Mesenteric fat pad (tissue), 1 donor: Measurements from ENCODE around the gene HIPK2. TPM values are rescaled to one million over a fixed set of nuclear protein-coding genes. Genes with fewer than 3 reads are reported as not detected.
"Not testable (repeated sequence)": the region's sequence is repeated elsewhere in the genome, so short reads cannot be mapped to it uniquely, and the experiment has no call there.

Experiments
- DNase-seq: peaks from one replicate; pipeline ENCODE4 v3.0.0-alpha.2; 2020; ENCODE audit warnings: low spot score
- total RNA-seq: library from RNA; stranded (reverse); fragmentation: NEBNext Ultra II Directional; extraction: Animal tissue kit (Norgen Biotek cat#: 25700); gene quantifications from one replicate; pipeline ENCODE4 v1.2.1, GENCODE V29; 2021
- donor health status: DM: yes; HTN: yes; CAD: no.

The HIPK2 gene
- total RNA-seq, 1 donor from 2014 or later, result 217 TPM

GRCh38 chr7:139571651-139572050 is 206.1 kb downstream of the HIPK2 start:
- DNase-seq, result peak; percentile 47

DNA sequence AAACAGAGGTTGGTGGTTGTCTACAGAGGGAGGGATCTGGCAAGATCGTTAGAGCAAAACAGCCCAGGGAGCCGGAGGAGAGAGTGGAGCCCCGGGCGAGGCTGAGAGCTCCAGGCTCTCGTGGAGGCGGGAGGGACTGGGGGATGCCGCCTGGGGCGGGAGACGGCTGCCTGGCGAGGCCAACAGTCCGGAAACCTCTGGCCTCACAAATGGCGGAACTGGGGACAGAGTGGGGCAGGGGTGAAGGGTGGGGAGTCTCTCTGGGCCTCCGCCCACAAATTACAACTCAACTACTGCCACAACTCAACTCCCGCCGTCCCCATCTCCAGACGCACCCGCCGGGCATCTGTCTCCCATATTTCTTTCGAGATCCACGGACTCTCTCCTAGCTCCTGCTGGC is 206.6 kb downstream of the HIPK2 start:
- DNase-seq, result peak; percentile 88

- no peak for DNase-seq
Measured at GRCh38 chr7:139570626-139571025, 207.2 kb downstream of the HIPK2 start.

GRCh38 chr7:139570119-139570518 is 207.7 kb downstream of the HIPK2 start:
- peak; percentile 47 for DNase-seq

GRCh38 chr7:139568813-139569490 is 208.8 kb downstream of the HIPK2 start:
- peak; percentile 45 for DNase-seq

DNA sequence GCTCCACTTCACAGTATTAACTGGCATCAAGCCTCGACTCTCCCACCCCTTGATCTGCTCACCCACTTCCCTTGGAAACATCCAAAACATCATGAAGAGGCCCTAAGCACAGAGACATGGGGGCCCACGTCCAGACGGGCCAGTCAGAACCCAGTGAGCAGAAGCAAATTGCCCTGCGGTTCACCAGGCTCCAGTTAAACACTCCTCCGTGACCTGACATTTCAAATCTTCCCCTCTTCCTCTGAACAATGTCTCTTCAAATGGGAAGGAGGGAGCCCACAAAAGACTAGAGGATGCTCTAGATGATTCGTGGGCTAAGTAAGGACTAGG is 209.5 kb downstream of the HIPK2 start:
- DNase-seq, result peak; percentile 35

DNA sequence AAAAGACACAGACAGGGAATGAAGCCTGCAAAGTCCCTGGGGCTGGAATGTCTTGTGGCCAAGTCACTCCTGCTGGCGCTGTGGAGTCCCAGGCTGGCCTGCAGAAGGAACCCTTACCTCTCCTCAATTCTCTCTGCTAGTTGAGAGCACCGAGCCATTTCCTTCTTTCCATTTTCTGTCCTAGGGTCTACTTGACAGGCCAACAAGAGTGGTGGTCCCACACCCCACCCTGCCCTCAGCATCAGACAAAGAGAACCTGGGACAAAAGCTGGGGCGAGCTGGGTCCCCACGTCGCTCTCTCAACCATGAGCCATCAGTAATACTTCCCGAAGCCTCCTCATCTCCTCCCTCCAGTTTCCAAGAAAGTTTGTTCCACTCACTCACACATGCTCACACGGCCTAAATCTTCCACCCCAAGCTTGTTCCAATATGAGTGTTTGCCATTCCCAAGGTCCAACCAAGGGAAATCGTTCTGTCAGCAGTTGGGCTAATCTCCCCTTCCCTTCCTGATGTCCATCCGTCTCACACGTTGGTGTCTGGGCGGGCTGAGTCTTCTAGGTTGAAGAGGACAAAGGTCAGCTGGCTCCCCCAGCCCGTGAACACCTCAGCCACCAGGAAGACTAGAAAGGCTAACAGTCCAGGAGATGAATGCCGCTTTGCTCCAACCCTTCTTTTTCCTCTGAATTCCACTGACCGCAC is 210.0 kb downstream of the HIPK2 start:
- DNase-seq, result peak; percentile 57

GRCh38 chr7:139566736-139567646 is 210.8 kb downstream of the HIPK2 start:
- peak; percentile 57 for DNase-seq

- DNase-seq, result peak; percentile 65
Measured at GRCh38 chr7:139566075-139566474, 211.7 kb downstream of the HIPK2 start.

DNA sequence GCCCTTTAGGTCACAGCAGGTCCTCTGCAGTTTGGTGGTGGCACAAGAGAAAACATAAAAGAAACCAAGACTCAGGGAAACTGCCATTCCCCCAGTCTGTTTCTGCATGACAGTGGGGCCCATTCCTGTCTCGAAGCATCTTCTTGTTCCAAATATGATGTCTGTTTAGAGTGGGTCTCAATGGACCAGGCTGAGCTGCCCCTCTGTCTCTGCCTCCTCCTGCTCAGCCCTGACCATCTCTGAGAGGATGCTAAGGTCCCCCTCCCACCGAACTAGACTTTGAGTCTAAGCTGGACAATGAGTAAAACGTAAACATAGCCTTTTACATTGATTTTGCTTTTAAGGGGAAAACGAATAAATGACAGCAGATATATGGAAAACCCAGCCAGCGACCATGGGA is 213.9 kb downstream of the HIPK2 start:
- no peak for DNase-seq

DNA sequence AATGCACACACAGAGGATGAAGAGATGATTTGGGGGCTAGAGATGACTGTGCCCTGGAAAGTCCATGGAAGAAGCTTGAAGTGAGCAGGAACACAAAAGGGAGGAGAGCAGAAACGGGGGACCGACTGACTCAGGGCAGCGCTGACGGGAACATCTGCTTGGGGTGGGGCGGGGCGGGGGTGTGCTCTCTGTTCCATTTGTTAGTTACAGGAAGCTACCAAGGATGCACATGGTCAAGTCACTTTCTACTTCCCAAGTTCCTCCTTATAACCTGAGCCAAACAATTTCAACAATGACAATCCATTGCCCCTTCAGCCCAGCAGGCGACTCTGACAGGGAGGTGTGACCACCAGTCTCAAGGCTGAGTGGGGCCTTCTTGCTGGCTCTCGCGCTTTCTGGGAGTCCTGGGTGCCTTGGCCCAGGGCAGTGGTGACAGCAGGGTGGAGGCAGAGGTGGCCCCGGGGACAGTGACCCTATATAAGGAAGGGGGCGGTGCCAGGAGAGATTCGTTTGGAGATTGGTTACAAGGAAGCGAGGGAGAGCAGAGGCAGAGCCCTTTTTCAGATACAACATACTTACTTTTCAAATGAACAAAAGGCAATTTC is 214.7 kb downstream of the HIPK2 start:
- peak; percentile 76 for DNase-seq

- no peak for DNase-seq
Measured at GRCh38 chr7:139562491-139562890, 215.3 kb downstream of the HIPK2 start.

- DNase-seq, result peak; percentile 85
Measured at GRCh38 chr7:139560678-139561077, 217.1 kb downstream of the HIPK2 start.

- peak; percentile 53 for DNase-seq
Measured at GRCh38 chr7:139560199-139560598, 217.6 kb downstream of the HIPK2 start.

DNA sequence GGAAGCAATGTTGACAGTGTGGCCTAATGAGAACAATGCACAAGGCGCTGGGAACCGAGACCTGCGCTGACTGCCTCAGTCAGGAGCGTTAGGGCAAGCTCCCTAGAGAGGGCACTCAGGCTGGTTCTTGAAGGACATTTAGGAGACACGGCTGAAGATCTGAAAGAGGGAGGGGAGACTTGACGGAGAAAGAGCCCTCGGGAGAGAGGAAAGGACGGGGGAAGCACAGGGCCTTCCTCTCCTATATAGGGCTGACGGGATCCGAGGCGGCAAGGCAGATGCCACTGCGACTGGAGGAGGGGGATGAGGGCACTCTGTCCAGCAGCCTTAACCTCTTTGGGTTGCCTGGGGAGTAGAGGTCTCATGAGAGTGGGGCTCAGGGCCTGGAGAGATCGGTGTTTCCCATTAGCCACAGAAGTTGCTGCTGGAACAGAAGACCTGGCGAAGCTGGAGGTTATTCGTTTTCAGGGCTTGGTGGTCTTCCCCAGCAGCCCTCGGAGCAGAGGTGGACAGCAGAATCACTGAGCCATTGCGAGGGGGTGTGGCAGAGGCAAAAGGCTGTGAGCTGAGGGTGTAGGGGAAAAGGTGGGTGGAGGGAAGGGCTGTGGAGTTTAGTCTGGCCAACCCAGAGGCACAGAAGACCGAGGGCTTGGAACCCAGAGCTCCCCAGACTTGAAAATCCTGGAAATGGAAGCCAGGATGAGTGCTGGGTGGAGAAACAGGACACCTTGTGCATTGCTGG is 218.3 kb downstream of the HIPK2 start:
- DNase-seq, result peak; percentile 37

- no peak for DNase-seq
Measured at GRCh38 chr7:139557857-139558581, 219.8 kb downstream of the HIPK2 start.

DNA sequence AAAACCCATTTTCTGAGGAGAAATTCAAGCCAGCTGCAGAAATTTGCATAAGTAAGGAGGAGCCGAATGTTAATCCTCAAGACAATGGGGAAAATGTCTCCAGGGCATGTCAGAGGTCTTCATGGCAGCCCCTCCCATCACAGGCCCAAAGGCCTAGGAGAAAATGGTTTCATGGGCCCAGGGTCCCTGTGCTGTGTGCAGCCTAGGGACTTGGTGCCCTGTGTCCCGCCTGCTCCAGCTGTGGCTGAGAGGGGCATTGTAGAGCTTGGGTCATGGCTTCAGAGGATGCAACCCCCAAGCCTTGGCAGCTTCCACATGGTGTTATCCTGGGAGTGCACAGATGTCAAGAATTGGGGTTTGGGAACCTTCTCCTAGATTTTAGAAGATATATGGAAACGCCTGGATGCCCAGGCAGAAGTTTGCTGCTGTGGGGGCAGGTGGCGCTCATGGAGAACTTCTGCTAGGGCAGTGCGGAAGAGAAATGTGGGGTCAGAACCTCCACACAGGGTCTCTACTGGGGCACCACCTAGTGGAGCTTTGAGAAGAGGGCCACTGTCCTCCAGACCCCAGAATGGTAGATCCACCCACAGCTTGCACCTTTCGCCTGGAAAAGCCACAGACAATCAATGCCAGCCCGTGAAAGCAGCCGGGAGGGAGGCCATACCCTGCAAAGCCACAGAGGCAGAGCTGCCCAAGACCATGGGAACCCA is 223.7 kb downstream of the HIPK2 start:
- DNase-seq, result not testable (repeated sequence)

DNA sequence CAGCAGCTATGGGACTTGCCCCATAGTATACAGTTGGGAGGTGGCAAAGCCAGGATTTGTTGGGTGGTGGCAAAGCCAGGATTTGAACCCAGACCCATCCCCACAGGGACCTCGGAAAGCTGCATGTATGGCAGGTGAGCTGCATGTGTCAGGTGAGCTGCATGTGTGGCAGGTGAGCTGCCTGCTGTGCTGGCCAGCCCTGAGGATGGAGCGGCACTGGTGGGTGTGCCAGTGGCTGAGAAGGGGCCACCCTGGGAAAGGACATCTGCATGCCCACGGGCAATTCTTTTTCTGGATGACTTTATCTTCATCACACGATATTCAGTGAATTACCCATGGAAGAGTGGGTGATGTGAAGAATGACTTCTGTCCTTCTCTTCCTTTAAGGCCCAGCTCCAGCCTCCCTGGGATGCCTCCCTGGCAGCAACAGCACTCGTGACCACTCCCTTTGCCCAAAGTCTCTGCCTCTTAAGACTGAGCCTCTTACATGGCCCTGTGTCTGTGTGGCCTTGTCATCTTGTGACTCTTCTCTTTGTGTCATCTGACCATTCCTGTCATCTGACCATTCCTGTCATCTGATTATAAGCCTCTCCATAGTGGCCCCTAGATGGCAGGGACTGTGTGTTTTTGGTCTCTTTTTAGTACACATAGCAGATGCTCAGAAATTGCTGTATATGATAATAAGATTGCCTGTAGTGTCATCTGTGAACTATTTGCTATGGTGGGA is 229.3 kb downstream of the HIPK2 start:
- no peak for DNase-seq

GRCh38 chr7:139544645-139545044 is 233.2 kb downstream of the HIPK2 start:
- DNase-seq, result no peak
